Measurements from ENCODE around the gene ERO1B. TPM values are rescaled to one million over a fixed set of nuclear protein-coding genes. Genes with fewer than 3 reads are reported as not detected.

ERO1B gene
- total and polyA plus RNA-seq, 2 of the 4 experiments (the other 2 are of a cell fraction): 0.54 to 0.60 TPM

GRCh38 chr1:236247286-236247685, 34.5 kb downstream of the ERO1B start:
- Histone ChIP-seq H2AK5ac (ENCODE audit: low read depth, low read length) (no peak overlapping the region), H2AK9ac (replicated peaks; ENCODE audit: low read depth, low read length, poor library complexity) (no peak overlapping the region), H3K79me1 (ENCODE audit: low read depth in 1 of 2, low read length in 2 of 2) (no peaks in the 10 kb centered on the region), H2BK15ac (ENCODE audit: low read depth, low read length) (no peak overlapping the region), H3K18ac (ENCODE audit: low read depth, low read length) (no peak overlapping the region), H4K8ac (ENCODE audit: low read depth in 2 of 2, low read length in 2 of 2) (no peak overlapping the region), H3K4me3 (ENCODE audit: insufficient read depth, low read depth, low read length) (no peak overlapping the region), H3K9ac (ENCODE audit: low read depth, low read length) (no peak overlapping the region), H2BK20ac (ENCODE audit: low read depth, low read length) (no peak overlapping the region), H2BK5ac (ENCODE audit: low read depth, low read length, poor library complexity, severe bottlenecking) (no peak overlapping the region), H3K4me2 (ENCODE audit: low read depth, low read length) (no peak overlapping the region), H4K5ac (ENCODE audit: low read depth, low read length) (no peak overlapping the region), H3K36me3 (ENCODE audit: control insufficient read depth, insufficient read depth, low read length) (no peaks in the 10 kb centered on the region), H3K4ac (ENCODE audit: low read depth, low read length) (no peak overlapping the region), H3K56ac (ENCODE audit: extremely low read depth, insufficient read depth, low read length) (no peak overlapping the region), H3K9me3 (ENCODE audit: control insufficient read depth, insufficient read depth, low read length) (no peaks in the 10 kb centered on the region), H2AFZ (replicated peaks; ENCODE audit: low read length, poor library complexity) (no peak overlapping the region), H3K27ac (ENCODE audit: insufficient read depth, low read length) (no peak overlapping the region), H2BK120ac (ENCODE audit: low read depth, low read length) (no peak overlapping the region), H3K9me1 (ENCODE audit: insufficient read depth, low read length) (no peaks in the 10 kb centered on the region), H3K23ac (ENCODE audit: low read depth, low read length) (no peak overlapping the region), H4K91ac (ENCODE audit: insufficient read depth, low read depth, low read length) (no peak overlapping the region), H3K27me3 (ENCODE audit: control insufficient read depth, insufficient read depth, low read length) (no peaks in the 10 kb centered on the region), H3K4me1 (ENCODE audit: control insufficient read depth, insufficient read depth, low read length) (no peaks in the 10 kb centered on the region), H3K14ac (replicated peaks; ENCODE audit: low read depth, low read length) (no peak overlapping the region), H4K20me1 (ENCODE audit: insufficient read depth, low read length) (no peaks in the 10 kb centered on the region)
- ATAC-seq (ENCODE audit: low read depth) (peak; percentile 27; the same call in 1 of the 2 replicates), DNase-seq (no peak)
- ChIA-PET CTCF (no interaction called here), POLR2A (ENCODE audit: unreplicated experiment) (no interaction called here)
- intact Hi-C loops (cut with micrococcal nuclease): no loop called here
- TF ChIP-seq POLR2A (IDR thresholded peaks at IDR 0.05; ENCODE audit: low read depth, low read length) (no peak), MAZ (IDR thresholded peaks at IDR 0.05; ENCODE audit: borderline replicate concordance, low read depth, low read length) (no peak), RFX5 (IDR thresholded peaks at IDR 0.05; ENCODE audit: low read depth, low read length) (no peak), CEBPB (IDR thresholded peaks at IDR 0.05; ENCODE audit: low read depth, low read length) (no peak), MAFK (IDR thresholded peaks at IDR 0.05; ENCODE audit: low read depth, low read length) (no peak), SMC3 (IDR thresholded peaks at IDR 0.05; ENCODE audit: low read depth, low read length) (no peak), MXI1 (IDR thresholded peaks at IDR 0.05; ENCODE audit: borderline replicate concordance, low read depth, low read length) (no peak)
- BruUV-seq (replicated peaks): no TSS peak
- in situ Hi-C loops (cut with MboI; ENCODE audit: low sequenced_read_pairs): no loop called here
- dilution Hi-C loops (cut with HindIII; ENCODE audit: low sequenced_read_pairs, unreplicated experiment): no loop called here
- 94% methylated on average over 3 of the region's 3 CpGs; no CpG with 5 or more reads in 1 of the 2 experiments for WGBS, 2 experiments (ENCODE audit: extremely low coverage in 2 of 2, insufficient read length in 1 of 2)
